H1 (cell line): Measurements from ENCODE around the gene FAM98A. TPM values are rescaled to one million over a fixed set of nuclear protein-coding genes. Genes with fewer than 3 reads are reported as not detected.

Source experiments
- CTCF ChIA-PET: fragments of 300-600 bp; sonication (Branson Sonifier 250); formaldehyde crosslinking; loops from one replicate; lab custom pipeline; 2021; ENCODE audit not compliant: partially characterized antibody; lab: Charles Lee
- POLR2A ChIA-PET: fragments of 300-600 bp; sonication (Branson Sonifier 250); formaldehyde crosslinking; loops from one replicate; lab custom pipeline; 2021; ENCODE audit warnings: inconsistent platforms; ENCODE audit not compliant: partially characterized antibody; lab: Charles Lee
- DNase-seq, 2 experiments: peaks; one replicate each; pipeline versions ENCODE4 v3.0.0 to v3.0.0-alpha.2; 2010 to 2022; ENCODE audit warnings: low spot score in 2 of 2, low read depth in 1 of 2, mixed read lengths in 1 of 2
- FAIRE-seq: peaks from 2 replicates; lab custom pipeline; 2011; peaks lifted over from hg19 to GRCh38; lab: Jason Lieb, UNC
- H2AFZ ChIP-seq: 2 replicates; pipeline ENCODE4 v1.8.1; 2012; ENCODE audit warnings: low read length, inconsistent platforms
- H2AK5ac ChIP-seq: 2 replicates; pipeline ENCODE4 v1.6.1; 2013; ENCODE audit warnings: low read depth, low read length
- H2BK120ac ChIP-seq: replicated peaks from 2 replicates; pipeline ENCODE3; 2013; ENCODE audit warnings: low read depth, low read length, inconsistent platforms
- H2BK12ac ChIP-seq: 2 replicates; pipeline ENCODE4 v1.6.1; 2013; ENCODE audit warnings: low read depth, low read length
- H2BK15ac ChIP-seq: 2 replicates; pipeline ENCODE4 v1.6.1; 2013; ENCODE audit warnings: low read length
- H2BK20ac ChIP-seq: 2 replicates; pipeline ENCODE4 v1.6.1; 2013; ENCODE audit warnings: low read length
- H2BK5ac ChIP-seq: 2 replicates; pipeline ENCODE4 v1.6.1; 2013; ENCODE audit warnings: low read depth, low read length
- H3K14ac ChIP-seq: 2 replicates; pipeline ENCODE4 v1.6.1; 2013; ENCODE audit warnings: inconsistent platforms; ENCODE audit not compliant: insufficient read length
- H3K18ac ChIP-seq: 2 replicates; pipeline ENCODE4 v1.6.1; 2013; ENCODE audit warnings: low read length; ENCODE audit errors: extremely low read depth
- H3K23ac ChIP-seq: 2 replicates; pipeline ENCODE4 v1.6.1; 2013; ENCODE audit warnings: inconsistent platforms; ENCODE audit not compliant: insufficient read length
- H3K23me2 ChIP-seq: 2 replicates; pipeline ENCODE4 v1.6.1; 2013; ENCODE audit warnings: low read depth, low read length
- H3K27ac ChIP-seq: 2 replicates; pipeline ENCODE4 v1.6.1; 2011; ENCODE audit warnings: low read depth, low read length, inconsistent platforms
- H3K27me3 ChIP-seq, 4 experiments: replicated peaks in 1 of 4; 1 replicate in 1 of 4; 2 replicates in 3 of 4; pipeline versions ENCODE4 v1.6.1 to v1.8.1; 2011 to 2013; ENCODE audit warnings: low read length in 3 of 4, mild to moderate bottlenecking in 3 of 4, inconsistent platforms in 2 of 4, mixed read lengths in 2 of 4, moderate library complexity in 1 of 4; ENCODE audit not compliant: control insufficient read depth in 3 of 4, insufficient read depth in 3 of 4; ENCODE audit errors: extremely low read depth in 1 of 4
- H3K36me3 ChIP-seq, 4 experiments: 2 replicates each; pipeline versions ENCODE4 v1.6.1 to v1.8.1; 2011 to 2013; ENCODE audit warnings: mild to moderate bottlenecking in 4 of 4, low read length in 3 of 4, moderate library complexity in 2 of 4, control low read depth in 1 of 4, inconsistent platforms in 1 of 4; ENCODE audit not compliant: insufficient read depth in 4 of 4, control insufficient read depth in 2 of 4
- H3K4ac ChIP-seq: replicated peaks from 2 replicates; pipeline ENCODE3; 2013; ENCODE audit warnings: low read length, low read depth, mixed read lengths, inconsistent platforms; ENCODE audit not compliant: insufficient read length
- H3K4me1 ChIP-seq, 4 experiments: replicated peaks in 1 of 4; 1 replicate in 1 of 4; 2 replicates in 3 of 4; pipeline versions ENCODE4 v1.6.1 to v1.8.1; 2011 to 2013; ENCODE audit warnings: low read length in 3 of 4, inconsistent platforms in 2 of 4, mixed read lengths in 1 of 4; ENCODE audit not compliant: insufficient read depth in 4 of 4, control insufficient read depth in 3 of 4
- H3K4me2 ChIP-seq, 2 experiments: 2 replicates each; pipeline versions ENCODE4 v1.6.1 to v1.8.1; 2011 to 2013; ENCODE audit warnings: low read depth in 2 of 2, low read length in 2 of 2, control low read depth in 1 of 2, inconsistent platforms in 1 of 2, mild to moderate bottlenecking in 1 of 2; ENCODE audit not compliant: insufficient read depth in 1 of 2
- H3K4me3 ChIP-seq, 4 experiments: fragments of 200-600, 300-600 bp in 1 of 4; sonication (generic), shearing (Covaris generic), sonication (Bioruptor Twin) in 1 of 4; 2 replicates each; pipeline versions ENCODE4 v1.5.1 to v1.8.1; 2011 to 2016; ENCODE audit warnings: low read length in 4 of 4, low read depth in 3 of 4, control low read depth in 2 of 4, inconsistent platforms in 2 of 4, mild to moderate bottlenecking in 2 of 4, mixed read lengths in 1 of 4, moderate library complexity in 1 of 4; ENCODE audit not compliant: insufficient read depth in 2 of 4; ENCODE audit errors: extremely low read depth in 1 of 4
- H3K56ac ChIP-seq: replicated peaks from 2 replicates; pipeline ENCODE3; 2013; ENCODE audit warnings: low read depth, mild to moderate bottlenecking, mixed read lengths, low read length, inconsistent platforms; ENCODE audit not compliant: insufficient read length
- H3K79me1 ChIP-seq: 2 replicates; pipeline ENCODE4 v1.6.1; 2013; ENCODE audit warnings: low read depth, low read length, control low read depth
- H3K79me2 ChIP-seq, 2 experiments: 2 replicates each; pipeline versions ENCODE4 v1.6.1 to v1.8.1; 2012 to 2013; ENCODE audit warnings: low read length in 2 of 2, mild to moderate bottlenecking in 2 of 2, inconsistent platforms in 1 of 2; ENCODE audit not compliant: insufficient read depth in 2 of 2, control insufficient read depth in 1 of 2
- H3K9ac ChIP-seq, 4 experiments: replicated peaks in 1 of 4; 1 replicate in 1 of 4; 2 replicates in 3 of 4; pipeline versions ENCODE4 v1.6.1 to v1.8.1; 2011 to 2013; ENCODE audit warnings: low read depth in 3 of 4, low read length in 3 of 4, control low read depth in 2 of 4, mild to moderate bottlenecking in 2 of 4, moderate library complexity in 2 of 4, inconsistent platforms in 1 of 4; ENCODE audit errors: extremely low read depth in 1 of 4
- H3K9me3 ChIP-seq, 2 experiments: 2 replicates each; pipeline versions ENCODE4 v1.6.1 to v1.8.1; 2012 to 2013; ENCODE audit warnings: mild to moderate bottlenecking in 2 of 2, moderate library complexity in 2 of 2, control low read depth in 1 of 2, inconsistent platforms in 1 of 2, low read depth in 1 of 2, low read length in 1 of 2, mixed read lengths in 1 of 2; ENCODE audit not compliant: insufficient read depth in 2 of 2
- H4K20me1 ChIP-seq, 2 experiments: replicated peaks in 1 of 2; 2 replicates each; pipeline versions ENCODE3 to v1.8.1; 2011 to 2013; ENCODE audit warnings: inconsistent platforms in 2 of 2, low read length in 2 of 2, mild to moderate bottlenecking in 1 of 2; ENCODE audit not compliant: insufficient read depth in 2 of 2, control insufficient read depth in 1 of 2
- H4K5ac ChIP-seq: 2 replicates; pipeline ENCODE4 v1.6.1; 2013; ENCODE audit warnings: low read length, low read depth, mixed read lengths, inconsistent platforms; ENCODE audit not compliant: insufficient read length
- H4K8ac ChIP-seq: 2 replicates; pipeline ENCODE4 v1.8.0; 2013; ENCODE audit warnings: mild to moderate bottlenecking, moderate library complexity, low read length, inconsistent platforms; ENCODE audit not compliant: insufficient read depth; ENCODE audit errors: extremely low read depth
- H4K91ac ChIP-seq: replicated peaks from 2 replicates; pipeline ENCODE3; 2013; ENCODE audit warnings: low read length, mixed read lengths, inconsistent platforms; ENCODE audit not compliant: insufficient read length
- TCF12 ChIP-seq: IDR thresholded peaks from 2 replicates; pipeline ENCODE4 v1.6.1; 2011; ENCODE audit warnings: low read depth, mild to moderate bottlenecking, low read length
- WGBS, 2 experiments: shearing (Covaris generic) in 1 of 2; methylation state at CpG; one replicate each; pipeline versions ENCODE4 v1.1.6 to v1.1.7; 2013 to 2015; ENCODE audit warnings: low lambda C conversion rate in 2 of 2, mixed read lengths in 2 of 2, inconsistent platforms in 1 of 2, low coverage in 1 of 2, missing lambda C conversion rate in 1 of 2; ENCODE audit not compliant: insufficient replicate concordance in 2 of 2, insufficient coverage in 1 of 2, insufficient read length in 1 of 2; ENCODE audit errors: extremely low coverage in 1 of 2, missing lambda C conversion rate in 1 of 2; 5-methylcytosine and 5-hydroxymethylcytosine counted together
- polyA plus RNA-seq, 7 experiments: library from polyadenylated mRNA; depleted of rRNA in 3 of 7; stranded (reverse) in 5 of 7; unstranded in 2 of 7; fragments of >200 nt in 5 of 7; fragments of 200-250 nt in 2 of 7; gene quantifications; 1 replicate in 5 of 7; 2 replicates in 1 of 7; 4 replicates in 1 of 7; pipeline versions ENCODE4 v1.2.1 to v1.2.3, GENCODE V29; 2011 to 2013; ENCODE audit warnings: missing spikeins in 2 of 7, mixed read lengths in 2 of 7
- total RNA-seq: library from RNA; stranded (reverse); fragmentation: NEBNext Ultra II Directional; extraction: Animal tissue kit (Norgen Biotek cat#: 25700); gene quantifications from 2 replicates; pipeline ENCODE4 v1.2.1, GENCODE V29; 2021

The FAM98A gene
- total and polyA plus RNA-seq, 2 of the 8 experiments (the other 6 are each of a cell fraction or from before 2014, with no cell fraction given), result 53.2 to 103 TPM

DNA sequence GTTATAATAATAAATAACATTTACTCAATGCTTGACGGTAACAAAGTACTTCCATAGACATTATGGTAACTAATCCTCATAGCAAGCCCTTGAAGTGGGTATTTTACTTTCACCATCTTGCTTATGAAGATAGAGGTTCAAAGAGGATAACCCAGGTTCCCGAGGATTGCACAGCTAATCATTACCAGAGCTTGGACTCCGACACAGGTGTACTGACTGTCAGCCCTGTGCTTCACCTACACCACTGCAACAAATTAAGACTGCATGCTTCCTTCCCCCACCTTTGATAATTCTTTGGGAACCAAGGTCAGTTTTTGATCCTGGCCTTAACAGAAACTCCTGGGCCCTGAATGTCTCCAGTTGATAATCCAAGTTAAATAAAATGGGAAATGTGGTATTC lies 48.9 kb downstream of the FAM98A start:
- H4K91ac ChIP-seq, result no peak overlapping the region
- H3K4me2 ChIP-seq, result no peak overlapping the region
- no peak overlapping the region for H3K23ac ChIP-seq
- no peak overlapping the region for H3K56ac ChIP-seq
- no peaks in the 10 kb centered on the region for H3K9me3 ChIP-seq
- H3K4me3 ChIP-seq, result no peak overlapping the region
- no peaks in the 10 kb centered on the region for H3K79me2 ChIP-seq
- CTCF ChIA-PET, result no interaction called here
- FAIRE-seq (no peak), DNase-seq (no peak)
- H2AFZ ChIP-seq, result no peak overlapping the region
- H2BK5ac ChIP-seq, result no peak overlapping the region
- H4K5ac ChIP-seq, result no peak overlapping the region
- no peaks in the 10 kb centered on the region for H3K27me3 ChIP-seq
- H4K20me1 ChIP-seq, result no peaks in the 10 kb centered on the region
- no peak overlapping the region for H3K18ac ChIP-seq
- no peak overlapping the region for H2BK15ac ChIP-seq
- H2AK5ac ChIP-seq, result no peak overlapping the region
- no peak overlapping the region for H3K4ac ChIP-seq
- no peak overlapping the region for H2BK120ac ChIP-seq
- no peak overlapping the region for H2BK12ac ChIP-seq
- WGBS, 2 experiments, result 94% methylated on average over 3 of the region's 3 CpGs; no CpG with 5 or more reads in 1 of the 2 experiments
- no peaks in the 10 kb centered on the region for H3K79me1 ChIP-seq
- H3K36me3 ChIP-seq, result no peaks in the 10 kb centered on the region
- H4K8ac ChIP-seq, result no peak overlapping the region
- H3K4me1 ChIP-seq, result peaks cover 0 to 5% (median 0%) of the 10 kb centered on the region in 4 experiments; a peak in 1 of 7 replicates
- no peak overlapping the region for H2BK20ac ChIP-seq
- H3K27ac ChIP-seq, result no peak overlapping the region
- H3K14ac ChIP-seq, result no peak overlapping the region
- POLR2A ChIA-PET, result no interaction called here
- no peak overlapping the region for H3K9ac ChIP-seq
- H3K23me2 ChIP-seq, result no peaks in the 10 kb centered on the region
- TF ChIP-seq TCF12, result no peak
